CD4-positive, alpha-beta T cell (primary cell): ENCODE results near the gene TRIM23. TPM values are rescaled to one million over a fixed set of nuclear protein-coding genes. Genes with fewer than 3 reads are reported as not detected.

Source experiments
- ATAC-seq: fragments of 200-7000 bp; cut with Tn5 transposase; one replicate; pipeline ENCODE4 v1.10.0; 2022; ENCODE audit warnings: mild to moderate bottlenecking; ENCODE audit not compliant: poor library complexity
- CTCF ChIA-PET: fragments of 350-600 bp; sonication (Branson Sonifier 250); formaldehyde crosslinking; loops from one replicate; lab custom pipeline; 2021; ENCODE audit warnings: antibody characterized with exemption, inconsistent platforms; lab: Charles Lee
- POLR2A ChIA-PET: fragments of 350-600 bp; sonication (Branson Sonifier 250); formaldehyde crosslinking; loops from one replicate; lab custom pipeline; 2021; ENCODE audit warnings: antibody characterized with exemption, inconsistent platforms; lab: Charles Lee
- DNase-seq, 14 experiments: peaks; one replicate each; pipeline ENCODE4 v3.0.0-alpha.2; 2013 to 2020; ENCODE audit warnings: mixed read lengths in 2 of 14
- H3K27ac ChIP-seq, 2 donors: one replicate each; pipeline versions ENCODE4 v1.5.1 to v1.7.0; 2013; ENCODE audit warnings: low read length in 2 of 2, low read depth in 1 of 2, mild to moderate bottlenecking in 1 of 2
- H3K27me3 ChIP-seq, 2 experiments: 1 replicate in 1 of 2; 2 replicates in 1 of 2; pipeline versions ENCODE4 v1.6.1 to v1.7.0; 2013; ENCODE audit warnings: low read length in 2 of 2, control low read depth in 1 of 2, mild to moderate bottlenecking in 1 of 2, moderate library complexity in 1 of 2; ENCODE audit not compliant: insufficient read depth in 2 of 2, control insufficient read depth in 1 of 2
- H3K36me3 ChIP-seq: one replicate; pipeline ENCODE4 v1.6.1; 2013; ENCODE audit warnings: low read length, control low read depth; ENCODE audit not compliant: insufficient read depth
- H3K4me1 ChIP-seq: one replicate; pipeline ENCODE4 v1.6.1; 2013; ENCODE audit warnings: low read length, control low read depth; ENCODE audit not compliant: insufficient read depth
- H3K4me3 ChIP-seq: one replicate; pipeline ENCODE4 v1.5.1; 2013; ENCODE audit warnings: mild to moderate bottlenecking, low read length, moderate library complexity
- H3K9me3 ChIP-seq, 2 experiments: 1 replicate in 1 of 2; 2 replicates in 1 of 2; pipeline versions ENCODE4 v1.6.1 to v1.7.0; 2013; ENCODE audit warnings: low read length in 2 of 2, mild to moderate bottlenecking in 2 of 2, control low read depth in 1 of 2, moderate library complexity in 1 of 2; ENCODE audit not compliant: control insufficient read depth in 1 of 2, insufficient read depth in 1 of 2
- H3K27ac Mint-ChIP-seq: one replicate; pipeline ENCODE4 v1.8.0; 2020; ENCODE audit warnings: mixed read lengths
- H3K27me3 Mint-ChIP-seq: one replicate; pipeline ENCODE4 v1.8.0; 2021; ENCODE audit warnings: mixed read lengths
- H3K36me3 Mint-ChIP-seq: one replicate; pipeline ENCODE4 v1.8.0; 2021; ENCODE audit warnings: low read depth, mixed read lengths
- H3K4me1 Mint-ChIP-seq: one replicate; pipeline ENCODE4 v1.8.0; 2021; ENCODE audit warnings: low read depth, mixed read lengths
- H3K4me3 Mint-ChIP-seq: one replicate; pipeline ENCODE4 v1.8.0; 2020; ENCODE audit warnings: mild to moderate bottlenecking, mixed read lengths
- H3K9me3 Mint-ChIP-seq: one replicate; pipeline ENCODE4 v1.8.0; 2020; ENCODE audit warnings: mixed read lengths
- intact Hi-C, 2 experiments: fragments of 100-400 bp; cut with DNase I in 1 of 2; cut with micrococcal nuclease in 1 of 2; formaldehyde crosslinking; loops; one replicate each; pipeline versions ENCODE4 v1.15.1 to v1.9.0; 2023 to 2025; cut with DNase I, micrococcal nuclease
- total RNA-seq, 174 experiments: library from RNA in 2 of 174; stranded (reverse) in 2 of 174; gene quantifications; one replicate each; pipeline ENCODE4 v1.2.3 and lab custom pipeline; 2021 to 2026
- TF ChIP-seq, protein P1 (sequence below): fragments of 200-600 bp; IDR thresholded peaks from one replicate; pipeline ENCODE4 v1.8.0; 2022; ENCODE audit warnings: antibody characterized with exemption, mild to moderate bottlenecking

The TRIM23 gene
- total RNA-seq, 2 experiments from 2014 or later = 24.0 to 30.6 TPM

DNA sequence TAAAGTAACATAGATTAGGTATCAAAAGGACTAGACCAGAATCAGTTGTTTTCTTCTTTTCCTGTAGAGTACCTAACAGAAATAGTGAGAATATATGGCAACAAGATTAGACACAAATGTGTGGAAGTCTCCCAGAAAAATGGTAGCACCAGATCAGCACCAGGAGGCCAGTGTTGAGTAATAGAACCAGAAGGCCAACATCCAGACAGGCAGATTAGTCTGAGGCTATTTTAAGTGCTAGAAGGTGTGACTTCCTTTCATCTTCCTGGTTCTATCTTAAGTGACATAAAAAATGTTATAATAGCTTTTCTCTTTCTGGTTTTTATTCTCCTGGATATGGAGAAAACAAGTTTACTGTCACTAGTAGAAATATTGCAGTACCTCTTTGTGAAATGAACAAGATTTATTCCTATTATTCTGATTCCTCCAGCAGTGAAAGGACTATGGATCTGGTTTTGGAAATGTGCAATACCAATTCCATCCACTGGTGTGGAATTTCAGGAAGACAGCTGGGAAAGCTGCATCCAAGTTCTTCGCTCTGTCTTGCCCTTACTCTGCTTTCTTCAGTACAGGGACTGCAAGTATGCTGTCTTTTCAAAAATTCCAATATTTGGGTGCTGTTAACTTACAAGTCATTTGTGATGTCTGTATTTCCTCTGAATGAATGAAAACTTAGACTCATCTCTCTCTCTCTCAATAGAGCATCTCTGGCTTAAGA lies 39.8 kb upstream of the TRIM23 start:
- Histone ChIP-seq H3K27me3 (no peaks in the 10 kb centered on the region), H3K4me3 (no peak overlapping the region), H3K9me3 (no peaks in the 10 kb centered on the region), H3K36me3 (peaks cover 33% of the 10 kb centered on the region), H3K27ac (no peak overlapping the region), H3K4me1 (no peaks in the 10 kb centered on the region)
- H3K4me3 Mint-ChIP-seq = no peak overlapping the region
- no peaks in the 10 kb centered on the region for H3K9me3 Mint-ChIP-seq
- no peaks in the 10 kb centered on the region for H3K27me3 Mint-ChIP-seq
- peaks cover 60% of the 10 kb centered on the region for H3K36me3 Mint-ChIP-seq
- ATAC-seq = no peak
- intact Hi-C loops = no loop called here
- H3K27ac Mint-ChIP-seq = peak overlapping the region; percentile 18
- no peaks in the 10 kb centered on the region for H3K4me1 Mint-ChIP-seq
- DNase-seq = no peak
- ChIA-PET CTCF (interaction anchor here (0.6 to 1.3 kb wide), 2 partner anchors 8 to 37 kb away, joined by 3 read pairs; no protein-coding TSS in a partner anchor), POLR2A (interaction anchor here (1.0 kb wide), 1 partner anchor 101 kb away, joined by 3 read pairs; the partner anchor contains the start of genes CENPK and PPWD1)
- TF ChIP-seq, protein P1, sequence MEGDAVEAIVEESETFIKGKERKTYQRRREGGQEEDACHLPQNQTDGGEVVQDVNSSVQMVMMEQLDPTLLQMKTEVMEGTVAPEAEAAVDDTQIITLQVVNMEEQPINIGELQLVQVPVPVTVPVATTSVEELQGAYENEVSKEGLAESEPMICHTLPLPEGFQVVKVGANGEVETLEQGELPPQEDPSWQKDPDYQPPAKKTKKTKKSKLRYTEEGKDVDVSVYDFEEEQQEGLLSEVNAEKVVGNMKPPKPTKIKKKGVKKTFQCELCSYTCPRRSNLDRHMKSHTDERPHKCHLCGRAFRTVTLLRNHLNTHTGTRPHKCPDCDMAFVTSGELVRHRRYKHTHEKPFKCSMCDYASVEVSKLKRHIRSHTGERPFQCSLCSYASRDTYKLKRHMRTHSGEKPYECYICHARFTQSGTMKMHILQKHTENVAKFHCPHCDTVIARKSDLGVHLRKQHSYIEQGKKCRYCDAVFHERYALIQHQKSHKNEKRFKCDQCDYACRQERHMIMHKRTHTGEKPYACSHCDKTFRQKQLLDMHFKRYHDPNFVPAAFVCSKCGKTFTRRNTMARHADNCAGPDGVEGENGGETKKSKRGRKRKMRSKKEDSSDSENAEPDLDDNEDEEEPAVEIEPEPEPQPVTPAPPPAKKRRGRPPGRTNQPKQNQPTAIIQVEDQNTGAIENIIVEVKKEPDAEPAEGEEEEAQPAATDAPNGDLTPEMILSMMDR = no peak

DNA sequence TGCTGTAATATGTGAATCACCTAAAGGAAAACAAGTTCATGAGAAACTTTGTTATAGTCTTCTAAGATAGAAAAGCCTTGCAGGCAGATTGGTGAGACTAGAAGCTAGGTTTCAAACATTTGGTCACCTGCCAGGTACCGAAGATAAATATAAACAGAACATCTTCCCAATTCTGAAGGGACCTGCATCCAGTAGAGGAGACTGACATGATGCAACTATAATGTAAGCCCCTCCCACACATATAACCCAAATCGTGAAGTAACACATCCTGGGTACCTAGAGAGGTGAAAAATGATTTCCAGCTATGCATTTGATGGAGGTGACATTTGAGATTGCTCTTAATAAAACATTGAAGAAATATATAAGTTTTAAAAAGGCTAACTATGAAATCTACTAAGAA lies 30.6 kb upstream of the TRIM23 start:
- no peak overlapping the region for H3K27ac ChIP-seq
- H3K27me3 ChIP-seq = no peaks in the 10 kb centered on the region
- intact Hi-C loops = no loop called here
- peaks cover 52% of the 10 kb centered on the region for H3K36me3 Mint-ChIP-seq
- ChIA-PET POLR2A (no interaction called here), CTCF (no interaction called here)
- no peak overlapping the region for H3K27ac Mint-ChIP-seq
- TF ChIP-seq, protein P1 = no peak
- H3K4me1 ChIP-seq = no peaks in the 10 kb centered on the region
- H3K9me3 ChIP-seq = no peaks in the 10 kb centered on the region
- DNase-seq = no peak
- H3K36me3 ChIP-seq = peaks cover 18% of the 10 kb centered on the region
- H3K4me3 ChIP-seq = no peak overlapping the region
- H3K4me3 Mint-ChIP-seq = no peak overlapping the region
- no peak for ATAC-seq
- H3K27me3 Mint-ChIP-seq = no peaks in the 10 kb centered on the region
- no peaks in the 10 kb centered on the region for H3K4me1 Mint-ChIP-seq
- H3K9me3 Mint-ChIP-seq = no peaks in the 10 kb centered on the region

DNA sequence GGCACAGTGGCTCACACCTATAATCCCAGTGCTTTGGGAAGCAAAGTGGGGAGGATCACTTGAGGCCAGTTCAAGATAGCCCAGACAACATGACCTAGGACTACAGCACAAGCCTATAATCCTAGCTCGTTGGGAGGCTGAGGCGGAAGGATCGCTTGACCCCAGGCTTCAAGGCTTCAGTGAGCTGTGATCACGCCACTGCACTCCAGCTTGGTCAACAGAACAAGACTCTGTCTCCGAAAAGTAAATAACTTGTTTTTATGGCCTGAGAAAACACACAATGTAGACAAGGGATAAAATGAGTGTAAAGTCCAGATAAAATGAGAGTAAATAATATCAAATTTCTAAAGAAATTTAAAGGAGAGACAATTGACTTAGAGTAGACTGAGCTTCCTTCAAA lies 27.0 kb upstream of the TRIM23 start:
- Mint-ChIP-seq H3K27ac (no peak overlapping the region), H3K36me3 (peaks cover 64% of the 10 kb centered on the region), H3K4me1 (no peaks in the 10 kb centered on the region), H3K4me3 (no peak overlapping the region), H3K9me3 (no peaks in the 10 kb centered on the region), H3K27me3 (no peaks in the 10 kb centered on the region)
- TF ChIP-seq, protein P1 = no peak
- intact Hi-C loops = no loop called here
- ChIA-PET POLR2A (no interaction called here), CTCF (no interaction called here)
- peaks cover 33% of the 10 kb centered on the region for H3K36me3 ChIP-seq
- no peaks in the 10 kb centered on the region for H3K9me3 ChIP-seq
- no peaks in the 10 kb centered on the region for H3K4me1 ChIP-seq
- no peak overlapping the region for H3K4me3 ChIP-seq
- no peaks in the 10 kb centered on the region for H3K27me3 ChIP-seq
- no peak for DNase-seq
- no peak overlapping the region for H3K27ac ChIP-seq
- ATAC-seq = no peak
